Measurements from ENCODE around the gene LARP4. TPM values are rescaled to one million over a fixed set of nuclear protein-coding genes. Genes with fewer than 3 reads are reported as not detected.
"Not testable (repeated sequence)": the region's sequence is repeated elsewhere in the genome, so short reads cannot be mapped to it uniquely, and the experiment has no call there.

The LARP4 gene
- total RNA-seq, 1 experiment from 2014 or later: 23.1 TPM

GRCh38 chr12:50387972-50388478 lies 12.7 kb upstream of the LARP4 start:
- H3K36me3 ChIP-seq (replicated peaks; ENCODE audit: control insufficient read depth, insufficient read depth, low read length): no peaks in the 10 kb centered on the region
- no peaks in the 10 kb centered on the region for H3K27me3 ChIP-seq (ENCODE audit: control insufficient read depth, insufficient read depth, low read length)
- no peak overlapping the region for H3K4me3 ChIP-seq (ENCODE audit: insufficient read depth, low read depth, low read length)
- peak; percentile 67 for DNase-seq

- not testable (repeated sequence) for H3K27me3 ChIP-seq (ENCODE audit: control insufficient read depth, insufficient read depth, low read length); DNase-seq; H3K4me3 ChIP-seq (ENCODE audit: insufficient read depth, low read depth, low read length); H3K36me3 ChIP-seq (replicated peaks; ENCODE audit: control insufficient read depth, insufficient read depth, low read length)
These were observed 11.9 kb upstream of the LARP4 start for GRCh38 chr12:50388793-50389192.

GRCh38 chr12:50390316-50390741 lies 10.4 kb upstream of the LARP4 start:
- DNase-seq: no peak
- Histone ChIP-seq H3K27me3 (ENCODE audit: control insufficient read depth, insufficient read depth, low read length) (no peaks in the 10 kb centered on the region), H3K36me3 (replicated peaks; ENCODE audit: control insufficient read depth, insufficient read depth, low read length) (no peaks in the 10 kb centered on the region), H3K4me3 (ENCODE audit: insufficient read depth, low read depth, low read length) (no peak overlapping the region)

- Histone ChIP-seq H3K36me3 (replicated peaks; ENCODE audit: control insufficient read depth, insufficient read depth, low read length) (no peaks in the 10 kb centered on the region), H3K27me3 (ENCODE audit: control insufficient read depth, insufficient read depth, low read length) (no peaks in the 10 kb centered on the region), H3K4me3 (ENCODE audit: insufficient read depth, low read depth, low read length) (no peak overlapping the region)
- DNase-seq: no peak
These were observed 6.1 kb upstream of the LARP4 start for GRCh38 chr12:50394469-50395029.

GRCh38 chr12:50397117-50397650 lies 3.5 kb upstream of the LARP4 start:
- H3K27me3 ChIP-seq (ENCODE audit: control insufficient read depth, insufficient read depth, low read length): no peaks in the 10 kb centered on the region
- no peaks in the 10 kb centered on the region for H3K36me3 ChIP-seq (replicated peaks; ENCODE audit: control insufficient read depth, insufficient read depth, low read length)
- H3K4me3 ChIP-seq (ENCODE audit: insufficient read depth, low read depth, low read length): no peak overlapping the region
- DNase-seq: no peak

- Histone ChIP-seq H3K27me3 (ENCODE audit: control insufficient read depth, insufficient read depth, low read length) (no peaks in the 10 kb centered on the region), H3K36me3 (replicated peaks; ENCODE audit: control insufficient read depth, insufficient read depth, low read length) (no peaks in the 10 kb centered on the region), H3K4me3 (ENCODE audit: insufficient read depth, low read depth, low read length) (no peak overlapping the region)
- no peak for DNase-seq
These were observed 1.8 kb upstream of the LARP4 start for GRCh38 chr12:50398931-50399330.

GRCh38 chr12:50400104-50400637 lies 514 bp upstream of the LARP4 start:
- Histone ChIP-seq H3K4me3 (ENCODE audit: insufficient read depth, low read depth, low read length) (peak overlapping the region; percentile 78), H3K27me3 (ENCODE audit: control insufficient read depth, insufficient read depth, low read length) (no peaks in the 10 kb centered on the region), H3K36me3 (replicated peaks; ENCODE audit: control insufficient read depth, insufficient read depth, low read length) (no peaks in the 10 kb centered on the region)
- no peak for DNase-seq

- Histone ChIP-seq H3K27me3 (ENCODE audit: control insufficient read depth, insufficient read depth, low read length) (no peaks in the 10 kb centered on the region), H3K4me3 (ENCODE audit: insufficient read depth, low read depth, low read length) (peak overlapping the region; percentile 78), H3K36me3 (replicated peaks; ENCODE audit: control insufficient read depth, insufficient read depth, low read length) (no peaks in the 10 kb centered on the region)
- DNase-seq: peak; percentile 12
These were observed 906 bp downstream of the LARP4 start for GRCh38 chr12:50401500-50402081.

- H3K27me3 ChIP-seq (ENCODE audit: control insufficient read depth, insufficient read depth, low read length): no peaks in the 10 kb centered on the region
These were observed 1.7 kb downstream of the LARP4 start for GRCh38 chr12:50402264-50403000.

GRCh38 chr12:50403001-50403440 lies 2.3 kb downstream of the LARP4 start:
- no peaks in the 10 kb centered on the region for H3K36me3 ChIP-seq (replicated peaks; ENCODE audit: control insufficient read depth, insufficient read depth, low read length)
- no peaks in the 10 kb centered on the region for H3K27me3 ChIP-seq (ENCODE audit: control insufficient read depth, insufficient read depth, low read length)
- H3K4me3 ChIP-seq (ENCODE audit: insufficient read depth, low read depth, low read length): no peak overlapping the region
- DNase-seq: no peak

More at GRCh38 chr12:50402264-50403000, 1.7 kb downstream of the LARP4 start:
- peak overlapping the region; percentile 78; the same call in 1 of the 2 replicates for H3K4me3 ChIP-seq (ENCODE audit: insufficient read depth, low read depth, low read length)
- H3K36me3 ChIP-seq (replicated peaks; ENCODE audit: control insufficient read depth, insufficient read depth, low read length): no peaks in the 10 kb centered on the region
- no peak for DNase-seq

GRCh38 chr12:50404307-50404706 lies 3.6 kb downstream of the LARP4 start:
- Histone ChIP-seq H3K36me3 (replicated peaks; ENCODE audit: control insufficient read depth, insufficient read depth, low read length) (no peaks in the 10 kb centered on the region), H3K4me3 (ENCODE audit: insufficient read depth, low read depth, low read length) (no peak overlapping the region), H3K27me3 (ENCODE audit: control insufficient read depth, insufficient read depth, low read length) (no peaks in the 10 kb centered on the region)
- DNase-seq: no peak

- no peak for DNase-seq
- no peaks in the 10 kb centered on the region for H3K36me3 ChIP-seq (replicated peaks; ENCODE audit: control insufficient read depth, insufficient read depth, low read length)
- no peaks in the 10 kb centered on the region for H3K27me3 ChIP-seq (ENCODE audit: control insufficient read depth, insufficient read depth, low read length)
- no peak overlapping the region for H3K4me3 ChIP-seq (ENCODE audit: insufficient read depth, low read depth, low read length)
These were observed 10.5 kb downstream of the LARP4 start for GRCh38 chr12:50411051-50411660.

- no peak for DNase-seq
- Histone ChIP-seq H3K4me3 (ENCODE audit: insufficient read depth, low read depth, low read length) (no peak overlapping the region), H3K36me3 (replicated peaks; ENCODE audit: control insufficient read depth, insufficient read depth, low read length) (no peaks in the 10 kb centered on the region), H3K27me3 (ENCODE audit: control insufficient read depth, insufficient read depth, low read length) (no peaks in the 10 kb centered on the region)
These were observed 15.3 kb downstream of the LARP4 start for GRCh38 chr12:50415899-50416479.
